Measurements from ENCODE around the gene BBS7.

Gene BBS7

DNA sequence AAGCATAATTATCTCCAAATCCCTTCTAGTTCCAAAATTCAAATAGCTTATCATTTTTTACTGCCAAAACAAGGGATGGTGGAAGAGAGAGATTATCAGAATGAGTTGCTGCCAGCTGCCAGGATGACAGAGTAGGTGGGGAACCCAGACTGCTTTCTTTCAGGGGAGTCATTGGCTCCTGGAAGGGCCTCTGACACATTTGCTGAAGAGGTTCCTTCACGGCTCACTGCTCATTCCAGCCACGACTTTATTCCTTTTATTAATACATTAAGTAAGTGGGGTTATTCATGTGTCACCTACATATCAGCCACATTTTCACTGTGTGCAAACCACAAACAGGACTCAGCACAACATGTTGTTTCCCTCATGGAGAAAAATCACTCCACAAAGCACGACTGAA lies 92.6 kb downstream of the BBS7 start:
- Histone ChIP-seq H3K4me3 (ENCODE audit: low read depth, low read length) (no peak overlapping the region), H3K9ac (ENCODE audit: low read depth, low read length) (no peak overlapping the region), H3K9me3 (ENCODE audit: control insufficient read depth, insufficient read depth, low read length) (no peaks in the 10 kb centered on the region), H3K36me3 (ENCODE audit: control insufficient read depth, insufficient read depth, low read length) (no peaks in the 10 kb centered on the region), H3K27me3 (ENCODE audit: control insufficient read depth, insufficient read depth, low read length) (no peaks in the 10 kb centered on the region), H3K27ac (ENCODE audit: low read depth, low read length) (no peak overlapping the region), H3K4me1 (ENCODE audit: control insufficient read depth, insufficient read depth, low read length) (peaks cover 8% of the 10 kb centered on the region; the same call in 1 of the 2 replicates)

DNA sequence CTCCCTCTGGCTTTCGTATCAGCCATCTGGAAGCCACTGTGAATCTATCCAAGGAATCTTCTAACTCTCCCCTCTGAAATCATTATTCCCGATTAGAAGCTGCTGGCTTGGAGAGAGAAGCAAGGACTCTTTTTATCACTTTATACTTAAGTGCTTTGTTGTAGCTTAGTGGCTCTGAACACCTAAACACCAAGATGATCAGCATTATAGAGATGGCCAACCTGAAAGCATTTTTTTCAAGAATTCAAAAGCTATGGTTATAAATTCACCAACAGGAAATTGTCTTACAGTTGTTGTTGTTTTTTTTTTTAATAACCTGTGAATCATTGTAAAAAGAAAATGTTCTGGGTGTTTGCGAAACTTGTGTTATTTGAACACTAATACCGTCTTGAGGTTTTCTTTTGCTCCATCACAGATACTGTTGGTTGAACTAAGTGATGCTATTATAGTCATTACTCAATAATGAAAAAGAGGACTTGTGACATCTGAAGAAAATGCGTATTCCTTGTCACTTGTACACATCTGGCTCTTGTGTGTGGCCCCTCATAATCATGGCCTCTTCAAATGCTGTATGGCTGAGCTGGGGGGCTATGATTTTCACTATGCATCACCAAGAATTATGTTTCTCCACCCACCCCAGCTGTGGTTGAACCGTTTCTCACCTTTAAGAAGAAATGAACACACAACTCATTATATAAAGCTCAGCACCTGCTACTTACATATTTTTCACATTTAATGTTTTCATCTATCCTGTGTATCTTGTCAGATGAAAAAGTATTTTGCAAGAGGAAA lies 93.5 kb downstream of the BBS7 start:
- H3K4me1 ChIP-seq (ENCODE audit: control insufficient read depth, insufficient read depth, low read length), result peaks cover 8% of the 10 kb centered on the region; the same call in 1 of the 2 replicates
- H3K4me3 ChIP-seq (ENCODE audit: low read depth, low read length), result no peak overlapping the region
- no peak overlapping the region for H3K9ac ChIP-seq (ENCODE audit: low read depth, low read length)
- no peak overlapping the region for H3K27ac ChIP-seq (ENCODE audit: low read depth, low read length)
- no peaks in the 10 kb centered on the region for H3K36me3 ChIP-seq (ENCODE audit: control insufficient read depth, insufficient read depth, low read length)
- no peaks in the 10 kb centered on the region for H3K27me3 ChIP-seq (ENCODE audit: control insufficient read depth, insufficient read depth, low read length)
- H3K9me3 ChIP-seq (ENCODE audit: control insufficient read depth, insufficient read depth, low read length), result no peaks in the 10 kb centered on the region
